GM23338 (cell line): ENCODE data around the gene ZNRF2. TPM values are rescaled to one million over a fixed set of nuclear protein-coding genes. Genes with fewer than 3 reads are reported as not detected.

ENCODE experiments used
- ATAC-seq: fragments of 200-7000 bp; cut with Tn5 transposase; 3 replicates; pipeline ENCODE4 v1.9.1; 2020
- DNase-seq: peaks from one replicate; pipeline ENCODE4 v3.0.0-alpha.2; 2015; ENCODE audit warnings: low spot score
- H2AFZ ChIP-seq: fragments of 200-600 bp; sonication (generic); 2 replicates; pipeline ENCODE4 v1.8.0; 2016; ENCODE audit warnings: antibody characterized with exemption, mild to moderate bottlenecking, moderate library complexity
- H3F3A ChIP-seq: fragments of 200-600 bp; sonication (generic); replicated peaks from 2 replicates; pipeline ENCODE4 v1.8.0; 2017; ENCODE audit warnings: antibody characterized with exemption, mixed run types, low read depth
- H3K27ac ChIP-seq: fragments of 200-600 bp; sonication (generic); 2 replicates; pipeline ENCODE4 v1.6.1; 2016; ENCODE audit warnings: low read depth
- H3K27me3 ChIP-seq: fragments of 200-600 bp; sonication (generic); 2 replicates; pipeline ENCODE4 v1.8.0; 2016; ENCODE audit warnings: mild to moderate bottlenecking, mixed run types, moderate library complexity; ENCODE audit not compliant: insufficient read depth
- H3K36me3 ChIP-seq: fragments of 200-600 bp; sonication (generic); 2 replicates; pipeline ENCODE4 v1.8.0; 2016; ENCODE audit warnings: mild to moderate bottlenecking; ENCODE audit not compliant: insufficient read depth
- H3K4me1 ChIP-seq: fragments of 200-600 bp; sonication (generic); 2 replicates; pipeline ENCODE4 v1.8.0; 2016; ENCODE audit warnings: mild to moderate bottlenecking, moderate library complexity; ENCODE audit not compliant: insufficient read depth
- H3K4me2 ChIP-seq: fragments of 200-600 bp; sonication (generic); 2 replicates; pipeline ENCODE4 v1.7.1; 2017; ENCODE audit warnings: mixed run types
- H3K4me3 ChIP-seq: fragments of 200-600 bp; sonication (generic); 2 replicates; pipeline ENCODE4 v1.6.1; 2016; ENCODE audit warnings: mixed run types
- H3K79me2 ChIP-seq: fragments of 200-600 bp; sonication (generic); replicated peaks from 2 replicates; pipeline ENCODE4 v1.8.0; 2017; ENCODE audit warnings: mild to moderate bottlenecking; ENCODE audit not compliant: insufficient read depth
- H3K9me2 ChIP-seq: fragments of 200-600 bp; sonication (generic); 2 replicates; pipeline ENCODE4 v1.8.0; 2017; ENCODE audit not compliant: insufficient read depth
- H4K20me1 ChIP-seq: fragments of 200-600 bp; sonication (generic); replicated peaks from 2 replicates; pipeline ENCODE4 v1.8.0; 2017; ENCODE audit warnings: mild to moderate bottlenecking; ENCODE audit not compliant: insufficient read depth
- H3K27ac Mint-ChIP-seq: 2 replicates; pipeline ENCODE4 v1.8.0; 2020; ENCODE audit warnings: inconsistent platforms, mild to moderate bottlenecking, moderate library complexity, mixed read lengths
- H3K27me3 Mint-ChIP-seq: 3 replicates; pipeline ENCODE4 v1.8.0; 2022; ENCODE audit warnings: low read depth, mild to moderate bottlenecking, moderate library complexity, mixed read lengths, inconsistent platforms; ENCODE audit not compliant: insufficient read depth, poor library complexity
- H3K36me3 Mint-ChIP-seq: 3 replicates; pipeline ENCODE4 v1.8.0; 2021; ENCODE audit warnings: low read depth, mild to moderate bottlenecking, inconsistent platforms, moderate library complexity, mixed read lengths
- H3K4me1 Mint-ChIP-seq: 3 replicates; pipeline ENCODE4 v1.8.0; 2020; ENCODE audit warnings: mild to moderate bottlenecking, inconsistent platforms, mixed read lengths
- H3K4me3 Mint-ChIP-seq: 3 replicates; pipeline ENCODE4 v1.8.0; 2021; ENCODE audit warnings: moderate library complexity, mild to moderate bottlenecking, inconsistent platforms, mixed read lengths
- H3K9me3 Mint-ChIP-seq: 3 replicates; pipeline ENCODE4 v1.8.0; 2020; ENCODE audit warnings: moderate library complexity, mild to moderate bottlenecking, inconsistent platforms, mixed read lengths
- CREB1 ChIP-seq: fragments of 250-450 bp; sonication (Bioruptor Pico); IDR thresholded peaks from 2 replicates; pipeline ENCODE4 v1.5.0; 2020; ENCODE audit warnings: low read depth, mild to moderate bottlenecking, moderate library complexity
- POLR2AphosphoS5 ChIP-seq: IDR thresholded peaks from 2 replicates; pipeline ENCODE4 v1.6.1; 2016; ENCODE audit warnings: antibody characterized with exemption, low read depth
- ZNF331 ChIP-seq: fragments of 250-450 bp; sonication (Bioruptor Pico); IDR thresholded peaks from 2 replicates; pipeline ENCODE4 v1.5.0; 2020; ENCODE audit warnings: low read depth, mild to moderate bottlenecking, moderate library complexity
- polyA plus RNA-seq: library from polyadenylated mRNA; unstranded; fragments of >200 nt; fragmentation: Nextera tagmentation; extraction: Ambion mirVana; gene quantifications from 2 replicates; pipeline ENCODE4 v1.2.1, GENCODE V29; 2016
- total RNA-seq: library from RNA; depleted of rRNA; stranded (reverse); fragments of >200 nt; shearing (Covaris generic); gene quantifications from 2 replicates; pipeline ENCODE4 v1.2.3, GENCODE V29; 2014
- TF ChIP-seq, protein P1 (sequence below): fragments of 250-450 bp; sonication (Bioruptor Pico); IDR thresholded peaks from 2 replicates; pipeline ENCODE4 v1.5.0; 2020; ENCODE audit warnings: mild to moderate bottlenecking, moderate library complexity
- TF ChIP-seq, protein P2 (sequence below): IDR thresholded peaks from 2 replicates; pipeline ENCODE4 v1.6.1; 2016; ENCODE audit warnings: antibody characterized with exemption
- TF ChIP-seq, protein P3 (sequence below): IDR thresholded peaks from one replicate; pipeline ENCODE4 v1.6.1; 2018; ENCODE audit warnings: antibody characterized with exemption; ENCODE audit not compliant: unreplicated experiment

Gene ZNRF2
- total and polyA plus RNA-seq, 2 experiments from 2014 or later = 6.0 to 34.7 TPM

DNA sequence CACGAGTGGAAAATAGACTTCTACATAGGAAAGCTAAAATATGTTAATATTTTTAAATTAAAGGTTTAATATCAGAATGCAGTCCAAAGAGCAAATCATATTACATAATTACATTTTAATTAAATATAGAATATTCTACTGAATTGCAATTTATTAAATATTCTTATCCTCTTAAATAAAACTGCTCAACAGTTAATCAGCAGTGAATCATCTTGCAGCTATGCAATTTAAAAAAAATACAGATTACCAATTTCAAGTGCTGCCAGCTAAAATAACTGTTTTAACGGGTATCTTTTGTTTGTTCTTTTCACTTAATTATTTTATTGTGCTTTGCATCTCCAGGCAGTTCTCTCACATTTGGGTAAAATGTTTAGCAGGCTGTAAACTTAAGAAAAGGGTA, 82.2 kb downstream of the ZNRF2 start:
- TF ChIP-seq CREB1 (CRISPR knock-in tag) (no peak), POLR2AphosphoS5 (no peak), ZNF331 (CRISPR knock-in tag) (no peak)
- TF ChIP-seq, protein P1, sequence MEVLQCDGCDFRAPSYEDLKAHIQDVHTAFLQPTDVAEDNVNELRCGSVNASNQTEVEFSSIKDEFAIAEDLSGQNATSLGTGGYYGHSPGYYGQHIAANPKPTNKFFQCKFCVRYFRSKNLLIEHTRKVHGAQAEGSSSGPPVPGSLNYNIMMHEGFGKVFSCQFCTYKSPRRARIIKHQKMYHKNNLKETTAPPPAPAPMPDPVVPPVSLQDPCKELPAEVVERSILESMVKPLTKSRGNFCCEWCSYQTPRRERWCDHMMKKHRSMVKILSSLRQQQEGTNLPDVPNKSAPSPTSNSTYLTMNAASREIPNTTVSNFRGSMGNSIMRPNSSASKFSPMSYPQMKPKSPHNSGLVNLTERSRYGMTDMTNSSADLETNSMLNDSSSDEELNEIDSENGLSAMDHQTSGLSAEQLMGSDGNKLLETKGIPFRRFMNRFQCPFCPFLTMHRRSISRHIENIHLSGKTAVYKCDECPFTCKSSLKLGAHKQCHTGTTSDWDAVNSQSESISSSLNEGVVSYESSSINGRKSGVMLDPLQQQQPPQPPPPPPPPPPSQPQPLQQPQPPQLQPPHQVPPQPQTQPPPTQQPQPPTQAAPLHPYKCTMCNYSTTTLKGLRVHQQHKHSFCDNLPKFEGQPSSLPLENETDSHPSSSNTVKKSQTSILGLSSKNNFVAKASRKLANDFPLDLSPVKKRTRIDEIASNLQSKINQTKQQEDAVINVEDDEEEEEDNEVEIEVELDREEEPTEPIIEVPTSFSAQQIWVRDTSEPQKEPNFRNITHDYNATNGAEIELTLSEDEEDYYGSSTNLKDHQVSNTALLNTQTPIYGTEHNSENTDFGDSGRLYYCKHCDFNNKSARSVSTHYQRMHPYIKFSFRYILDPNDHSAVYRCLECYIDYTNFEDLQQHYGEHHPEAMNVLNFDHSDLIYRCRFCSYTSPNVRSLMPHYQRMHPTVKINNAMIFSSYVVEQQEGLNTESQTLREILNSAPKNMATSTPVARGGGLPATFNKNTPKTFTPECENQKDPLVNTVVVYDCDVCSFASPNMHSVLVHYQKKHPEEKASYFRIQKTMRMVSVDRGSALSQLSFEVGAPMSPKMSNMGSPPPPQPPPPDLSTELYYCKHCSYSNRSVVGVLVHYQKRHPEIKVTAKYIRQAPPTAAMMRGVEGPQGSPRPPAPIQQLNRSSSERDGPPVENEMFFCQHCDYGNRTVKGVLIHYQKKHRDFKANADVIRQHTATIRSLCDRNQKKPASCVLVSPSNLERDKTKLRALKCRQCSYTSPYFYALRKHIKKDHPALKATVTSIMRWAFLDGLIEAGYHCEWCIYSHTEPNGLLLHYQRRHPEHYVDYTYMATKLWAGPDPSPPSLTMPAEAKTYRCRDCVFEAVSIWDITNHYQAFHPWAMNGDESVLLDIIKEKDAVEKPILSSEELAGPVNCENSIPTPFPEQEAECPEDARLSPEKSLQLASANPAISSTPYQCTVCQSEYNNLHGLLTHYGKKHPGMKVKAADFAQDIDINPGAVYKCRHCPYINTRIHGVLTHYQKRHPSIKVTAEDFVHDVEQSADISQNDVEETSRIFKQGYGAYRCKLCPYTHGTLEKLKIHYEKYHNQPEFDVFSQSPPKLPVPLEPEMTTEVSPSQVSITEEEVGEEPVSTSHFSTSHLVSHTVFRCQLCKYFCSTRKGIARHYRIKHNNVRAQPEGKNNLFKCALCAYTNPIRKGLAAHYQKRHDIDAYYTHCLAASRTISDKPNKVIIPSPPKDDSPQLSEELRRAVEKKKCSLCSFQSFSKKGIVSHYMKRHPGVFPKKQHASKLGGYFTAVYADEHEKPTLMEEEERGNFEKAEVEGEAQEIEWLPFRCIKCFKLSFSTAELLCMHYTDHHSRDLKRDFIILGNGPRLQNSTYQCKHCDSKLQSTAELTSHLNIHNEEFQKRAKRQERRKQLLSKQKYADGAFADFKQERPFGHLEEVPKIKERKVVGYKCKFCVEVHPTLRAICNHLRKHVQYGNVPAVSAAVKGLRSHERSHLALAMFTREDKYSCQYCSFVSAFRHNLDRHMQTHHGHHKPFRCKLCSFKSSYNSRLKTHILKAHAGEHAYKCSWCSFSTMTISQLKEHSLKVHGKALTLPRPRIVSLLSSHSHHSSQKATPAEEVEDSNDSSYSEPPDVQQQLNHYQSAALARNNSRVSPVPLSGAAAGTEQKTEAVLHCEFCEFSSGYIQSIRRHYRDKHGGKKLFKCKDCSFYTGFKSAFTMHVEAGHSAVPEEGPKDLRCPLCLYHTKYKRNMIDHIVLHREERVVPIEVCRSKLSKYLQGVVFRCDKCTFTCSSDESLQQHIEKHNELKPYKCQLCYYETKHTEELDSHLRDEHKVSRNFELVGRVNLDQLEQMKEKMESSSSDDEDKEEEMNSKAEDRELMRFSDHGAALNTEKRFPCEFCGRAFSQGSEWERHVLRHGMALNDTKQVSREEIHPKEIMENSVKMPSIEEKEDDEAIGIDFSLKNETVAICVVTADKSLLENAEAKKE = no peak
- TF ChIP-seq, protein P2, sequence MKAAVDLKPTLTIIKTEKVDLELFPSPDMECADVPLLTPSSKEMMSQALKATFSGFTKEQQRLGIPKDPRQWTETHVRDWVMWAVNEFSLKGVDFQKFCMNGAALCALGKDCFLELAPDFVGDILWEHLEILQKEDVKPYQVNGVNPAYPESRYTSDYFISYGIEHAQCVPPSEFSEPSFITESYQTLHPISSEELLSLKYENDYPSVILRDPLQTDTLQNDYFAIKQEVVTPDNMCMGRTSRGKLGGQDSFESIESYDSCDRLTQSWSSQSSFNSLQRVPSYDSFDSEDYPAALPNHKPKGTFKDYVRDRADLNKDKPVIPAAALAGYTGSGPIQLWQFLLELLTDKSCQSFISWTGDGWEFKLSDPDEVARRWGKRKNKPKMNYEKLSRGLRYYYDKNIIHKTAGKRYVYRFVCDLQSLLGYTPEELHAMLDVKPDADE = no peak
- TF ChIP-seq, protein P3, sequence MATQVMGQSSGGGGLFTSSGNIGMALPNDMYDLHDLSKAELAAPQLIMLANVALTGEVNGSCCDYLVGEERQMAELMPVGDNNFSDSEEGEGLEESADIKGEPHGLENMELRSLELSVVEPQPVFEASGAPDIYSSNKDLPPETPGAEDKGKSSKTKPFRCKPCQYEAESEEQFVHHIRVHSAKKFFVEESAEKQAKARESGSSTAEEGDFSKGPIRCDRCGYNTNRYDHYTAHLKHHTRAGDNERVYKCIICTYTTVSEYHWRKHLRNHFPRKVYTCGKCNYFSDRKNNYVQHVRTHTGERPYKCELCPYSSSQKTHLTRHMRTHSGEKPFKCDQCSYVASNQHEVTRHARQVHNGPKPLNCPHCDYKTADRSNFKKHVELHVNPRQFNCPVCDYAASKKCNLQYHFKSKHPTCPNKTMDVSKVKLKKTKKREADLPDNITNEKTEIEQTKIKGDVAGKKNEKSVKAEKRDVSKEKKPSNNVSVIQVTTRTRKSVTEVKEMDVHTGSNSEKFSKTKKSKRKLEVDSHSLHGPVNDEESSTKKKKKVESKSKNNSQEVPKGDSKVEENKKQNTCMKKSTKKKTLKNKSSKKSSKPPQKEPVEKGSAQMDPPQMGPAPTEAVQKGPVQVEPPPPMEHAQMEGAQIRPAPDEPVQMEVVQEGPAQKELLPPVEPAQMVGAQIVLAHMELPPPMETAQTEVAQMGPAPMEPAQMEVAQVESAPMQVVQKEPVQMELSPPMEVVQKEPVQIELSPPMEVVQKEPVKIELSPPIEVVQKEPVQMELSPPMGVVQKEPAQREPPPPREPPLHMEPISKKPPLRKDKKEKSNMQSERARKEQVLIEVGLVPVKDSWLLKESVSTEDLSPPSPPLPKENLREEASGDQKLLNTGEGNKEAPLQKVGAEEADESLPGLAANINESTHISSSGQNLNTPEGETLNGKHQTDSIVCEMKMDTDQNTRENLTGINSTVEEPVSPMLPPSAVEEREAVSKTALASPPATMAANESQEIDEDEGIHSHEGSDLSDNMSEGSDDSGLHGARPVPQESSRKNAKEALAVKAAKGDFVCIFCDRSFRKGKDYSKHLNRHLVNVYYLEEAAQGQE = no peak
- no peaks in the 10 kb centered on the region for H3K9me3 Mint-ChIP-seq
- Histone ChIP-seq H3K4me2 (no peak overlapping the region), H2AFZ (no peak overlapping the region), H3K27ac (no peak overlapping the region), H3K9me2 (no peaks in the 10 kb centered on the region), H3K27me3 (no peaks in the 10 kb centered on the region), H4K20me1 (no peaks in the 10 kb centered on the region), H3K36me3 (no peaks in the 10 kb centered on the region), H3K79me2 (no peaks in the 10 kb centered on the region), H3K4me3 (no peak overlapping the region), H3K4me1 (peaks cover 12% of the 10 kb centered on the region), H3F3A (no peaks in the 10 kb centered on the region)
- H3K4me3 Mint-ChIP-seq = no peak overlapping the region
- peaks cover 4% of the 10 kb centered on the region; the same call in 2 of the 3 replicates for H3K36me3 Mint-ChIP-seq
- ATAC-seq (no peak), DNase-seq (no peak)
- peaks cover 11% of the 10 kb centered on the region for H3K4me1 Mint-ChIP-seq
- H3K27me3 Mint-ChIP-seq = no peaks in the 10 kb centered on the region
- no peak overlapping the region for H3K27ac Mint-ChIP-seq
